Neuronal stem cell (in vitro differentiated cells): ENCODE data around the gene TRIM59.

Experiments used
- DNase-seq: peaks from one replicate; pipeline ENCODE4 v3.0.0-alpha.2; 2013; ENCODE audit warnings: low spot score
- H2AFZ ChIP-seq: one replicate; pipeline ENCODE4 v1.6.1; 2013; ENCODE audit warnings: mild to moderate bottlenecking, low read length, inconsistent platforms
- H2AK5ac ChIP-seq: 2 replicates; pipeline ENCODE4 v1.6.1; 2013; ENCODE audit warnings: low read depth, mild to moderate bottlenecking, inconsistent platforms, low read length, moderate library complexity, mixed read lengths
- H2BK120ac ChIP-seq: 2 replicates; pipeline ENCODE4 v1.6.1; 2013; ENCODE audit warnings: low read depth, mild to moderate bottlenecking, inconsistent platforms, low read length, moderate library complexity, mixed read lengths
- H2BK12ac ChIP-seq: one replicate; pipeline ENCODE4 v1.6.1; 2013; ENCODE audit warnings: low read length, inconsistent platforms
- H2BK15ac ChIP-seq: 2 replicates; pipeline ENCODE4 v1.6.1; 2013; ENCODE audit warnings: mild to moderate bottlenecking, low read length, inconsistent platforms, mixed read lengths
- H2BK5ac ChIP-seq: one replicate; pipeline ENCODE4 v1.6.1; 2013; ENCODE audit warnings: inconsistent platforms, mild to moderate bottlenecking, low read length, moderate library complexity
- H3K14ac ChIP-seq: one replicate; pipeline ENCODE4 v1.6.1; 2013; ENCODE audit warnings: low read length, inconsistent platforms
- H3K18ac ChIP-seq: 2 replicates; pipeline ENCODE4 v1.6.1; 2013; ENCODE audit warnings: low read length, inconsistent platforms
- H3K23ac ChIP-seq: 2 replicates; pipeline ENCODE4 v1.6.1; 2013; ENCODE audit warnings: low read depth, mild to moderate bottlenecking, mixed read lengths, low read length, inconsistent platforms; ENCODE audit not compliant: poor library complexity
- H3K27ac ChIP-seq: replicated peaks from 3 replicates; pipeline ENCODE4 v1.5.1; 2013; ENCODE audit warnings: low read length, inconsistent platforms
- H3K27me3 ChIP-seq, 3 experiments: 2 replicates each; pipeline ENCODE4 v1.6.1; 2013; ENCODE audit warnings: low read length in 3 of 3, mild to moderate bottlenecking in 2 of 3, inconsistent platforms in 1 of 3, low read depth in 1 of 3, mixed read lengths in 1 of 3, moderate library complexity in 1 of 3; ENCODE audit not compliant: control insufficient read depth in 3 of 3, insufficient read depth in 3 of 3
- H3K36me3 ChIP-seq, 2 donors: replicated peaks in 1 of 2; 2 replicates each; pipeline ENCODE4 v1.6.1; 2013; ENCODE audit warnings: low read length in 2 of 2; ENCODE audit not compliant: control insufficient read depth in 2 of 2, insufficient read depth in 2 of 2
- H3K4ac ChIP-seq: 2 replicates; pipeline ENCODE4 v1.6.1; 2013; ENCODE audit warnings: inconsistent platforms, mild to moderate bottlenecking, low read length, moderate library complexity
- H3K4me1 ChIP-seq, 2 donors: 1 replicate in 1 of 2; 2 replicates in 1 of 2; pipeline ENCODE4 v1.6.1; 2013; ENCODE audit warnings: low read length in 2 of 2, low read depth in 1 of 2; ENCODE audit not compliant: control insufficient read depth in 2 of 2, insufficient read depth in 1 of 2
- H3K4me2 ChIP-seq: one replicate; pipeline ENCODE4 v1.6.1; 2013; ENCODE audit warnings: mild to moderate bottlenecking, low read length, inconsistent platforms; ENCODE audit not compliant: insufficient read depth, poor library complexity, severe bottlenecking
- H3K4me3 ChIP-seq, 2 donors: 2 replicates each; pipeline ENCODE4 v1.5.1; 2013; ENCODE audit warnings: low read length in 2 of 2, mild to moderate bottlenecking in 2 of 2, inconsistent platforms in 1 of 2, moderate library complexity in 1 of 2
- H3K79me1 ChIP-seq: one replicate; pipeline ENCODE4 v1.6.1; 2013; ENCODE audit warnings: low read depth, mild to moderate bottlenecking, inconsistent platforms, low read length, moderate library complexity
- H3K9ac ChIP-seq: one replicate; pipeline ENCODE4 v1.6.1; 2013; ENCODE audit warnings: mild to moderate bottlenecking, low read depth, low read length, inconsistent platforms; ENCODE audit not compliant: poor library complexity
- H3K9me3 ChIP-seq, 2 donors: replicated peaks in 1 of 2; 2 replicates each; pipeline versions ENCODE3 to v1.6.1; 2013; ENCODE audit warnings: low read length in 2 of 2, mild to moderate bottlenecking in 2 of 2, inconsistent platforms in 1 of 2, low read depth in 1 of 2, mixed read lengths in 1 of 2, moderate library complexity in 1 of 2; ENCODE audit not compliant: control insufficient read depth in 2 of 2, insufficient read depth in 1 of 2
- H4K8ac ChIP-seq: one replicate; pipeline ENCODE4 v1.6.1; 2013; ENCODE audit warnings: low read depth, mild to moderate bottlenecking, inconsistent platforms, low read length, moderate library complexity
- H4K91ac ChIP-seq: one replicate; pipeline ENCODE4 v1.6.1; 2013; ENCODE audit warnings: low read length, low read depth, mild to moderate bottlenecking, inconsistent platforms; ENCODE audit not compliant: poor library complexity
- WGBS, 2 donors: extraction: QIAGEN DNeasy Blood & Tissue Kit; methylation state at CpG; one replicate each; pipeline ENCODE4 v1.1.7; 2013; ENCODE audit warnings: missing lambda C conversion rate in 2 of 2, mixed read lengths in 1 of 2; ENCODE audit not compliant: insufficient read length in 2 of 2, insufficient replicate concordance in 1 of 2; ENCODE audit errors: extremely low coverage in 2 of 2; 5-methylcytosine and 5-hydroxymethylcytosine counted together

The TRIM59 gene

DNA sequence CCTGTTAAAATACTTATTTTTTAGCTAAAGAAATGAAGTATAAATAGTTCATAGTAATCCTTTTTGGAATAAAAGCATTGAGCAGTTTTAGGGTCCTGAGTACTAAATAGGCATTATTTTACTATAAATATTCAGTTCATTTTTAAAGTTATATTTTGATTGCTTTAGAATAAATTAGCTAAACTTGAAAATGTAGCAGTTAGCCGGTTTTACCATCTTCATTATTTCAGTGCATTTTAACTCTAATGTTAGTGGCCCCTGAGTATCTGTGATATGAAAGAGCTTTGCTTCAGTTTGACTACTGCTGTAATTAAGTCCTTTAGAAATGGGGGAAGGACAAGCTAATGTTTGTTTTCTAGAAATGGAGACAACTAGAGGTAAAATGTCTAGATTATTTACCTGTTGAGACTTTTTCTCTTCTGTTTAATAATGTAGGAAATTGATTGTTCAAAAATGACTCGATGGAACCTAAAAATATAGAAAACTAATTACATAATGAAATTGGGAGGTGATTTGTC, 46.5 kb downstream of the TRIM59 start:
- no peak overlapping the region for H3K18ac ChIP-seq
- H2BK120ac ChIP-seq = no peak overlapping the region
- no CpG with 5 or more reads among the region's 2 CpGs for WGBS, 2 donors
- peaks cover 1 to 74% of the 10 kb centered on the region in 2 donors for H3K36me3 ChIP-seq
- H3K4me3 ChIP-seq = peak overlapping the region in 1 of 2 donors; percentile 69
- peak overlapping the region; percentile 25 for H3K4me2 ChIP-seq
- no peak overlapping the region for H3K4ac ChIP-seq
- peaks cover 0 to 1% of the 10 kb centered on the region in 2 donors for H3K9me3 ChIP-seq
- H3K23ac ChIP-seq = no peak overlapping the region
- no peak overlapping the region for H2AFZ ChIP-seq
- no peak overlapping the region for H3K27ac ChIP-seq
- H3K14ac ChIP-seq = no peak overlapping the region
- DNase-seq = no peak
- no peak overlapping the region for H4K8ac ChIP-seq
- H3K9ac ChIP-seq = no peak overlapping the region
- no peaks in the 10 kb centered on the region for H3K27me3 ChIP-seq
- peaks cover 5% of the 10 kb centered on the region for H3K79me1 ChIP-seq
- no peak overlapping the region for H4K91ac ChIP-seq
- no peak overlapping the region for H2BK5ac ChIP-seq
- H2BK15ac ChIP-seq = no peak overlapping the region
- no peak overlapping the region for H2BK12ac ChIP-seq
- H2AK5ac ChIP-seq = no peak overlapping the region
- peaks cover 0 to 4% of the 10 kb centered on the region in 2 donors for H3K4me1 ChIP-seq

DNA sequence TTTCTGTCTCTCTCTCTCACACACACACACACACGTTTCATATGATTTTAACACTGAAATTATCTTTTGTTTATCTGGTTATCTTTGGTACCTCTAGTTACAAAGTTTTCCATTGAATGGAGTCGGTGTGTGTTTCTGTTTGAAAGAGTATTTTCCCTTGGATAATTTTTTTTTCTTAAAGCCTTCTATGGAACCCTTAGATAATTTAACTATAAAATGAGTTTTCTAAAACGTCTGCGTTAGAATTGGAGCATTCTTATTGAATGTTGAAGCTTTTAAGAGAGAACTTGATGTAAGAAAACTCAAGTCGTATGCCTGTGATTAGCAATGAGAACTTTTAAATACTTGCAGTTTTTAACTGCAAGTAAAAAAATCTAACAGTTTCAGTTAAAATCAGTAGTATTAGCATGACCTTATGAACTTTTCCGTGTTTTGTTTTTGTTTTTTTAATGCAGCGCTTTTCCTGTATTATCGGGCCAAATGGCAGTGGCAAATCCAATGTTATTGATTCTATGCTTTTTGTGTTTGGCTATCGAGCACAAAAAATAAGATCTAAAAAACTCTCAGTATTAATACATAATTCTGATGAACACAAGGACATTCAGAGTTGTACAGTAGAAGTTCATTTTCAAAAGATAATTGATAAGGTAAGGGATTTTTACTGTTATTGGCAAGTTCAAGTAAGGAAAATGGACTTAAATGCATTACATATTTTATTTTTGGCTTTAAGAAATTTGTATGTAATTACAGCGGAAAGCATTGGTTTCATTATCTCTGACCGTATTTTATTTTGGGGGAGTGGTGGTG, 47.2 kb downstream of the TRIM59 start:
- no CpG with 5 or more reads among the region's 11 CpGs for WGBS, 2 donors
- H3K27ac ChIP-seq = no peak overlapping the region

DNA sequence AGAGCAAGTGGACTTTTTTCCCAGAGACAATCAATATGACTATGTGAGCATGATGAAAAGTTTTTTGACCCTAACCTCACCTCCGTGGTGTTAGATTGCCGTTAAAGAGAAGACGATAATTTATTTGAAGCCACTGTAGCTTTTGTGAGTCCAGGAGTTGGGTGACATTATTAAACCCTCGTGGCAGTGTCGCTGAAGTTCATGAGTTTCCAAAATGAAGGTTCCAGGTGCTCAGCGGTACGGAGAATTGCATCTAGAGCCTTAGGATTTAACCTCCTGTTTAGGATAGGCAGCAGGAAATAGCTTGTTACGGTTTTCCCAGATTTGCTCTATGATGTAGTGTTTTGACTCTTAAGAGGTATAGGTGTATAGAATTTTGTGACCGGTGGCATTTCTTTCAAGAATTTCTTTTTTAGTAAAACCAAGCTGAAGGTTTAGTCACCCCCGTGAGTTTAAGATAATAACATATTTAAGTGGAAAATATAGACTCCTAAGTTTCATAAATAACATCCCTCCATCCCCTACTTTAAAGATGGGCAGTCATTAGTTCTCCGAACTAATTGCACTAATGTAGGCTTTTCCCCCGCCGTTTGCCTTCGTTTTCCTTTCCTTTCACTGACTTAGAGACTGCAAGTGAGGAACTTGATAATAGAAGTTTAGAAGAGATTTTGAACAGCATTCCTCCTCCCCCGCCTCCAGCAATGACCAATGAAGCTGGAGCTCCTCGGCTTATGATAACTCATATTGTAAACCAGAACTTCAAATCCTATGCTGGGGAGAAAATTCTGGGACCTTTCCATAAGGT, 48.1 kb downstream of the TRIM59 start:
- Histone ChIP-seq H3K4me2 (peak overlapping the region; percentile 66), H2BK120ac (no peak overlapping the region), H3K4ac (no peak overlapping the region), H3K4me1 (peaks cover 0 to 6% of the 10 kb centered on the region in 2 donors), H2AFZ (no peak overlapping the region), H3K14ac (no peak overlapping the region), H3K27me3 (no peaks in the 10 kb centered on the region), H3K9ac (no peak overlapping the region), H4K8ac (no peak overlapping the region), H3K9me3 (no peaks in the 10 kb centered on the region), H3K18ac (no peak overlapping the region), H3K36me3 (peaks cover 0 to 58% of the 10 kb centered on the region in 2 donors), H2BK15ac (no peak overlapping the region), H3K79me1 (peaks cover 5% of the 10 kb centered on the region), H3K23ac (no peak overlapping the region), H4K91ac (no peak overlapping the region), H3K4me3 (peak overlapping the region; percentile 69 to 97), H3K27ac (no peak overlapping the region), H2BK12ac (no peak overlapping the region), H2BK5ac (no peak overlapping the region), H2AK5ac (no peak overlapping the region)
- no CpG with 5 or more reads among the region's 16 CpGs for WGBS, 2 donors
- no peak for DNase-seq

More for the DNA sequence above, 47.2 kb downstream of the TRIM59 start:
- no peak overlapping the region for H2AFZ ChIP-seq
- no peaks in the 10 kb centered on the region for H3K9me3 ChIP-seq
- no peak overlapping the region for H4K8ac ChIP-seq
- H2BK5ac ChIP-seq = no peak overlapping the region
- H3K79me1 ChIP-seq = peaks cover 5% of the 10 kb centered on the region
- no peak overlapping the region for H3K4ac ChIP-seq
- H3K36me3 ChIP-seq = peaks cover 1 to 67% of the 10 kb centered on the region in 2 donors
- no peak overlapping the region for H3K23ac ChIP-seq
- no peaks in the 10 kb centered on the region for H3K27me3 ChIP-seq
- H3K4me2 ChIP-seq = peak overlapping the region; percentile 25
- no peak for DNase-seq
- no peak overlapping the region for H3K14ac ChIP-seq
- no peak overlapping the region for H2BK15ac ChIP-seq
- H2BK12ac ChIP-seq = no peak overlapping the region
- H3K4me1 ChIP-seq = peaks cover 0 to 6% of the 10 kb centered on the region in 2 donors
- H2AK5ac ChIP-seq = no peak overlapping the region
- no peak overlapping the region for H3K9ac ChIP-seq
- no peak overlapping the region for H2BK120ac ChIP-seq
- no peak overlapping the region for H4K91ac ChIP-seq
- no peak overlapping the region for H3K18ac ChIP-seq
- peak overlapping the region in 1 of 2 donors; percentile 69 for H3K4me3 ChIP-seq
